Ovary (tissue), 9 donors: ENCODE data around the gene HIVEP3. TPM values are rescaled to one million over a fixed set of nuclear protein-coding genes. Genes with fewer than 3 reads are reported as not detected.

Source experiments
- DNase-seq, 5 donors: peaks; one replicate each; pipeline ENCODE4 v3.0.0-alpha.2; 2019 to 2020
- H3K27ac ChIP-seq, 2 donors: fragments of 200-600 bp; one replicate each; pipeline versions ENCODE4 v1.5.1 to v1.8.0; 2019 to 2022
- H3K27me3 ChIP-seq: fragments of 200-600 bp; one replicate; pipeline ENCODE4 v1.8.0; 2022
- H3K36me3 ChIP-seq: fragments of 200-600 bp; sonication (generic); one replicate; pipeline ENCODE4 v1.5.1; 2019
- H3K4me1 ChIP-seq: one replicate; pipeline ENCODE4 v1.8.1; 2013; ENCODE audit warnings: mild to moderate bottlenecking, moderate library complexity; ENCODE audit not compliant: insufficient read depth
- H3K4me3 ChIP-seq: fragments of 200-600 bp; sonication (generic); one replicate; pipeline ENCODE4 v1.5.1; 2017
- H3K9me3 ChIP-seq, 2 donors: fragments of 200-600 bp in 1 of 2; sonication (generic) in 1 of 2; one replicate each; pipeline versions ENCODE4 v1.5.1 to v1.8.1; 2013 to 2019; ENCODE audit warnings: mild to moderate bottlenecking in 1 of 2, moderate library complexity in 1 of 2
- CTCF ChIP-seq, 3 donors: fragments of 450-650 bp in 2 of 3; fragments of 200-600 bp in 1 of 3; IDR thresholded peaks; one replicate each; pipeline versions ENCODE4 v1.5.1 to v1.8.0; 2016 to 2022; ENCODE audit warnings: antibody characterized with exemption in 3 of 3, mild to moderate bottlenecking in 1 of 3
- EP300 ChIP-seq: sonication (generic); formaldehyde crosslinking; IDR thresholded peaks from one replicate; pipeline ENCODE4 v1.6.1; 2017; ENCODE audit warnings: antibody characterized with exemption
- POLR2A ChIP-seq: fragments of 450-650 bp; IDR thresholded peaks from one replicate; pipeline ENCODE4 v1.6.1; 2017; ENCODE audit warnings: antibody characterized with exemption, mild to moderate bottlenecking, moderate library complexity
- WGBS, 3 donors: extraction: QIAGEN DNeasy Blood & Tissue Kit in 1 of 3; methylation state at CpG; one replicate each; pipeline versions ENCODE4 v1.1.5 to v1.1.7; 2013 to 2017; 5-methylcytosine and 5-hydroxymethylcytosine counted together
- intact Hi-C, 4 donors: fragments of 100-400 bp; cut with DNase I; formaldehyde crosslinking; loops; one replicate each; pipeline versions ENCODE4 v1.11.0 to v1.15.1; 2022 to 2023
- polyA plus RNA-seq, 2 donors: library from polyadenylated mRNA; stranded (reverse); fragments of 200-250 nt in 1 of 2; fragments of 350-450 nt in 1 of 2; fragmentation: Illumina TruSeq in 1 of 2; extraction: RNeasy Lipid Tissue Mini Kit (QIAGEN cat#74804) in 1 of 2; gene quantifications; one replicate each; pipeline ENCODE4 v1.2.3, GENCODE V29; 2013 to 2014
- total RNA-seq, 7 donors: library from RNA; depleted of rRNA in 2 of 7; stranded (reverse); fragments of >200 nt in 2 of 7; fragmentation: NEBNext Ultra II Directional in 3 of 7; extraction: Animal tissue kit (Norgen Biotek cat#: 25700) in 3 of 7; gene quantifications; one replicate each; pipeline versions ENCODE4 v1.1.0 to v1.2.4, GENCODE V29; 2016 to 2023
- donor health status: DM: no; HTN: no; CAD: no; lungs with moderate emphysema.
- donor health status: DM: no; HTN: no; CAD: no.
- donor health status: Bipolar disorder and iron deficiency.
- donor health status: DM: yes; HTN: yes; CAD: no.
- donor health status: DM: no; HTN: no; CAD: no.
- donor health status: DM: yes; HTN: yes; CAD: no.

Gene HIVEP3
- total and polyA plus RNA-seq, 9 donors = 3.0 to 7.5 (median 5.2) TPM

GRCh38 chr1:41898191-41898713 lies 20.5 kb downstream of the HIVEP3 start:
- H3K4me1 ChIP-seq = peaks cover 10% of the 10 kb centered on the region
- no peak for TF ChIP-seq POLR2A
- TF ChIP-seq CTCF (IDR thresholded peaks at IDR 0.05) = no peak
- TF ChIP-seq EP300 = no peak
- no peaks in the 10 kb centered on the region for H3K9me3 ChIP-seq
- no peak overlapping the region for H3K4me3 ChIP-seq
- no peaks in the 10 kb centered on the region for H3K36me3 ChIP-seq
- DNase-seq = no peak
- 54 to 68% (median 56%) methylated on average over 6 of the region's 6 CpGs for WGBS, 3 donors
- H3K27me3 ChIP-seq = no peaks in the 10 kb centered on the region
- H3K27ac ChIP-seq = no peak overlapping the region
- intact Hi-C loops = no loop called here

- intact Hi-C loops = no loop called here
- H3K9me3 ChIP-seq = no peaks in the 10 kb centered on the region
- no peak for TF ChIP-seq POLR2A
- no peak for TF ChIP-seq CTCF (IDR thresholded peaks at IDR 0.05)
- TF ChIP-seq EP300 = no peak
These were observed 23.2 kb downstream of the HIVEP3 start for GRCh38 chr1:41895552-41895951.

GRCh38 chr1:41894808-41895483 lies 23.8 kb downstream of the HIVEP3 start:
- no peak for DNase-seq
- Histone ChIP-seq H3K4me3 (no peak overlapping the region), H3K9me3 (no peaks in the 10 kb centered on the region), H3K36me3 (no peaks in the 10 kb centered on the region), H3K27me3 (no peaks in the 10 kb centered on the region), H3K4me1 (peaks cover 15% of the 10 kb centered on the region), H3K27ac (peak overlapping the region in 1 of 2 donors; percentile 34)
- intact Hi-C loops = no loop called here
- no peak for TF ChIP-seq CTCF (IDR thresholded peaks at IDR 0.05)
- no peak for TF ChIP-seq POLR2A
- TF ChIP-seq EP300 = no peak
- WGBS, 3 donors = 34 to 56% (median 35%) methylated on average over 6 of the region's 6 CpGs

More at GRCh38 chr1:41895552-41895951, 23.2 kb downstream of the HIVEP3 start:
- Histone ChIP-seq H3K36me3 (no peaks in the 10 kb centered on the region), H3K4me3 (no peak overlapping the region), H3K4me1 (peaks cover 14% of the 10 kb centered on the region), H3K27ac (no peak overlapping the region), H3K27me3 (no peaks in the 10 kb centered on the region)
- 89 to 92% (median 91%) methylated on average over 4 of the region's 4 CpGs for WGBS, 3 donors
- no peak for DNase-seq

GRCh38 chr1:41894101-41894807 lies 24.5 kb downstream of the HIVEP3 start:
- no peaks in the 10 kb centered on the region for H3K27me3 ChIP-seq
- TF ChIP-seq POLR2A (no peak), EP300 (no peak), CTCF (IDR thresholded peaks at IDR 0.05) (no peak)
- H3K4me3 ChIP-seq = no peak overlapping the region
- H3K27ac ChIP-seq = peak overlapping the region in 1 of 2 donors; percentile 34
- intact Hi-C loops = no loop called here
- H3K9me3 ChIP-seq = no peaks in the 10 kb centered on the region
- H3K36me3 ChIP-seq = no peaks in the 10 kb centered on the region
- DNase-seq = no peak
- WGBS, 3 donors = 17 to 32% (median 29%) methylated on average over 4 of the region's 4 CpGs
- H3K4me1 ChIP-seq = peaks cover 15% of the 10 kb centered on the region
